Activated B cell treated with CpG ODN at 0.5 μM for 24 hours (primary cell): ENCODE results near the gene FHAD1. TPM values are rescaled to one million over a fixed set of nuclear protein-coding genes. Genes with fewer than 3 reads are reported as not detected.

ENCODE experiments used
- ATAC-seq: fragments of 200-7000 bp; cut with Tn5 transposase; one replicate; pipeline ENCODE4 v1.10.0; 2021; ENCODE audit warnings: low read depth, mild to moderate bottlenecking, moderate library complexity
- CTCF ChIA-PET: fragments of 350-600 bp; sonication (Branson Sonifier 250); formaldehyde crosslinking; loops from one replicate; lab custom pipeline; 2021; ENCODE audit warnings: antibody characterized with exemption; lab: Charles Lee
- POLR2A ChIA-PET: fragments of 350-600 bp; sonication (Branson Sonifier 250); formaldehyde crosslinking; loops from one replicate; lab custom pipeline; 2021; ENCODE audit warnings: antibody characterized with exemption; lab: Charles Lee
- DNase-seq: peaks from one replicate; pipeline ENCODE4 v3.0.0; 2022
- H3K27ac Mint-ChIP-seq: one replicate; pipeline ENCODE4 v1.8.0; 2020; ENCODE audit warnings: mixed read lengths
- H3K27me3 Mint-ChIP-seq: one replicate; pipeline ENCODE4 v1.8.0; 2021; ENCODE audit warnings: mixed read lengths
- H3K36me3 Mint-ChIP-seq: one replicate; pipeline ENCODE4 v1.8.0; 2021; ENCODE audit warnings: low read depth, mixed read lengths
- H3K4me1 Mint-ChIP-seq: one replicate; pipeline ENCODE4 v1.8.0; 2021; ENCODE audit warnings: mixed read lengths
- H3K4me3 Mint-ChIP-seq: one replicate; pipeline ENCODE4 v1.8.0; 2020; ENCODE audit warnings: mild to moderate bottlenecking, mixed read lengths
- H3K9me3 Mint-ChIP-seq: one replicate; pipeline ENCODE4 v1.8.0; 2020; ENCODE audit warnings: mixed read lengths
- intact Hi-C: fragments of 100-400 bp; cut with micrococcal nuclease; formaldehyde crosslinking; loops from one replicate; pipeline ENCODE4 v1.15.1; 2024
- total RNA-seq: library from RNA; stranded (reverse); gene quantifications from 2 replicates; pipeline ENCODE4 v1.2.3, GENCODE V29; 2022
- TF ChIP-seq, protein P1 (sequence below): fragments of 200-600 bp; IDR thresholded peaks from one replicate; pipeline ENCODE4 v1.8.0; 2022; ENCODE audit warnings: antibody characterized with exemption, mild to moderate bottlenecking

The FHAD1 gene
- total RNA-seq, 1 donor from 2014 or later = not detected

DNA sequence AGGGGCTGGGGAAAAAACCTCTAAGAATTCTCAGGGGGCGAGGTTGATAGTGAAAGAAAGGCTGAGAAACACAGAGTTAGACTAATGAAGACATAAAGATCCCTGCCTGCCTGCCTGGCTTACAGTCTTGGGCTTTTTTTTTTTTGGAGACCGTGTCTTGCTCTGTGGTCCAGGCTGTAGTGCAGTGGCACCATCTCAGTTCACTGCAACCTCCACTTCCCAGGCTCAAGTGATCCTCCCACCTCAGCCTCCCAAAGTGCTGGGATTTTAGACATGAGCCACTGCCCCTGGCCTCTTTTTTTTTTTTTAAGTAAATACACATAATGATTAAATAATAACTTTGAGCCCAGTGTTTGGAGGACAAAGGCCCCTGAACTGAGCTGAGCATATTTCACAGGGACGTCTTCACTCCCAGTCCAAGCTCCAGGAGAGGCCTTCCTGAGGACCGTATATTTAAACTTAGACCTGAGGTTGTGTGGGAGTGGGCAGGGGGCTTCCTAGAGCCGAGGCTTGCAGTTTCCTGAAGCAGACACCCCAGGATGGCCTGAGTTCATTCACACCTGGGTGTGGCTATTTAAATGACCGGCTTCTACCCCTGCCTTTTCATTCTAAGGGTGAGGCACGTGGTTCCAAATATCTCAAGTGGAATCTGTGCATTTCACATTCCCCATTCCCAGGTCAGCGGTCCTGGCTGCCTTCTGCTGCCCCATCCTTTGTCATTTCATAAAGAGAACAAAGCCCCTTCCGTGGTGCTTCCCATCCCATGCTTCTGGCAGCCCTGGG lies 146.6 kb downstream of the FHAD1 start:
- no peak for ATAC-seq
- DNase-seq = no peak
- Mint-ChIP-seq H3K27ac (no peak overlapping the region), H3K4me3 (no peak overlapping the region), H3K27me3 (peaks cover 9% of the 10 kb centered on the region), H3K36me3 (no peaks in the 10 kb centered on the region), H3K9me3 (no peaks in the 10 kb centered on the region), H3K4me1 (no peaks in the 10 kb centered on the region)
- CTCF ChIA-PET = no interaction called here
- TF ChIP-seq, protein P1, sequence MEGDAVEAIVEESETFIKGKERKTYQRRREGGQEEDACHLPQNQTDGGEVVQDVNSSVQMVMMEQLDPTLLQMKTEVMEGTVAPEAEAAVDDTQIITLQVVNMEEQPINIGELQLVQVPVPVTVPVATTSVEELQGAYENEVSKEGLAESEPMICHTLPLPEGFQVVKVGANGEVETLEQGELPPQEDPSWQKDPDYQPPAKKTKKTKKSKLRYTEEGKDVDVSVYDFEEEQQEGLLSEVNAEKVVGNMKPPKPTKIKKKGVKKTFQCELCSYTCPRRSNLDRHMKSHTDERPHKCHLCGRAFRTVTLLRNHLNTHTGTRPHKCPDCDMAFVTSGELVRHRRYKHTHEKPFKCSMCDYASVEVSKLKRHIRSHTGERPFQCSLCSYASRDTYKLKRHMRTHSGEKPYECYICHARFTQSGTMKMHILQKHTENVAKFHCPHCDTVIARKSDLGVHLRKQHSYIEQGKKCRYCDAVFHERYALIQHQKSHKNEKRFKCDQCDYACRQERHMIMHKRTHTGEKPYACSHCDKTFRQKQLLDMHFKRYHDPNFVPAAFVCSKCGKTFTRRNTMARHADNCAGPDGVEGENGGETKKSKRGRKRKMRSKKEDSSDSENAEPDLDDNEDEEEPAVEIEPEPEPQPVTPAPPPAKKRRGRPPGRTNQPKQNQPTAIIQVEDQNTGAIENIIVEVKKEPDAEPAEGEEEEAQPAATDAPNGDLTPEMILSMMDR = no peak
- POLR2A ChIA-PET = interaction anchor here (0.7 kb wide), 1 partner anchor 242 kb away, joined by 14 read pairs; no protein-coding TSS in a partner anchor
- intact Hi-C loops = no loop called here

DNA sequence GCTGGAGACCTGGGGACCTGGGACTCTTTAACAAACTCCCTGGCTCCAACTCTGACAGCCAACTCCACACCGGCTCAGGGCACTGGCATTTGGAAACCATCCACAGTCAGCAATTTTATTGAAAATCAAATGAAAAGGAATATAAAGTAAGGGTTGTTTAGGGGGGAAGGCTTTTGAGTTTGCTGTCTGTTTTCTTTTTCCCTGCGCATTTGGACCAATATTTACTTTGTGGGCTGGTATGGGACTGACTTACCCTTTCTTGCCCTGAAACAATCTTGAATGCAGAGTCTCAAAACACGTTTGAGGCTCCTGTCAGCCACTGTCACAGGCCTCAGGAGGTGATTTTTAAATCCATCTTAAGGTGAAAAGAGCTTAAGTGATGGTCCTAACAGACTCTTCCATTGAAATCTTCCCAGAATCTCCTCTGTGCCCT lies 147.3 kb downstream of the FHAD1 start:
- Mint-ChIP-seq H3K36me3 (no peaks in the 10 kb centered on the region), H3K4me1 (no peaks in the 10 kb centered on the region), H3K9me3 (no peaks in the 10 kb centered on the region), H3K27me3 (peaks cover 9% of the 10 kb centered on the region), H3K4me3 (no peak overlapping the region), H3K27ac (no peak overlapping the region)
- ChIA-PET POLR2A (no interaction called here), CTCF (no interaction called here)
- DNase-seq (no peak), ATAC-seq (no peak)
- TF ChIP-seq, protein P1 = no peak
- intact Hi-C loops = no loop called here

DNA sequence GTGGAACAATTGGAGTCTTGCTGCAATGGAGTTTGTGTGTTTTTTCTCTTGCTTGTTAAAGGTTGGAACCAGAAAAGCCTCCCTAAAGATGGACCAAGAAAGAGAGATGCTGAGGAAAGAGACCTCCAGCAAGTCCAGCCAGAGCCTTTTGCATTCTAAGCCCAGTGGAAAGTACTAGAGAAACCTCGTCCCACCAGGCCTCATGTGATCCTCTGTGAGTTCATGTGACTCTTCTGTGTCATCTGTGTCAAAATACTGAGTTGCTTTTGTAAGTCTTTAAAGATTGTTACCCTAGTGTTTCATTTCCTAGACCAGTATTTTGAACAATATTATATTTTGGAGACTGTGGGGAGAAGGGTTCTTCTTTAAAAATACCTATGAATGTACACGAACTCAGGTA lies 150.2 kb downstream of the FHAD1 start:
- H3K4me3 Mint-ChIP-seq = no peak overlapping the region
- H3K4me1 Mint-ChIP-seq = no peaks in the 10 kb centered on the region
- CTCF ChIA-PET = no interaction called here
- H3K27ac Mint-ChIP-seq = no peak overlapping the region
- DNase-seq (no peak), ATAC-seq (no peak)
- no peaks in the 10 kb centered on the region for H3K9me3 Mint-ChIP-seq
- POLR2A ChIA-PET = no interaction called here
- TF ChIP-seq, protein P1 = no peak
- H3K36me3 Mint-ChIP-seq = no peaks in the 10 kb centered on the region
- peaks cover 5% of the 10 kb centered on the region for H3K27me3 Mint-ChIP-seq
- intact Hi-C loops = no loop called here

DNA sequence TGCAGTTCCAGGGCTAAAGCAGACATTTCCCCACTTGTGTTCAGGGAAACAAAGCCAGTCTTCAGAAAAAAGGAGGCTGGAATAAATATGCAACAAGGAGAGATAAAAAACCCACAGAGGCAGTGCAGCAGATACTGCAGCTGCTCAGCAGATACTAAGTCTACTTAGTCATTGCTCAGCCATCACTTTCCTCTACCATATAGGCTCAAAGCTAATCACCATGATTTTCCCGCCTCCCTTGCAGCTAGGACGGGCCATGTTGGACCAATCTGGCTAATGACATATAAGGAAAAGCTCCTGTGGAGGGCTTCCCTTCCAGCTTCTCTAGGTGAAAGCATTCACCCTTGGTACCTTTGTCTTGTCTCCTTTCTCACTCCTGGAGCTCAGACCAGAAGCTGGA lies 152.7 kb downstream of the FHAD1 start:
- no peak overlapping the region for H3K4me3 Mint-ChIP-seq
- ChIA-PET CTCF (interaction anchor here (1.1 kb wide), 1 partner anchor 76 kb away, joined by 4 read pairs; no protein-coding TSS in a partner anchor), POLR2A (interaction anchor here (1.5 kb wide), 1 partner anchor 11 kb away, joined by 5 read pairs; no protein-coding TSS in a partner anchor)
- no peak for ATAC-seq
- no peak for DNase-seq
- intact Hi-C loops = no loop called here
- peaks cover 1% of the 10 kb centered on the region for H3K27me3 Mint-ChIP-seq
- TF ChIP-seq, protein P1 = no peak
- H3K4me1 Mint-ChIP-seq = no peaks in the 10 kb centered on the region
- no peak overlapping the region for H3K27ac Mint-ChIP-seq
- no peaks in the 10 kb centered on the region for H3K36me3 Mint-ChIP-seq
- H3K9me3 Mint-ChIP-seq = no peaks in the 10 kb centered on the region

DNA sequence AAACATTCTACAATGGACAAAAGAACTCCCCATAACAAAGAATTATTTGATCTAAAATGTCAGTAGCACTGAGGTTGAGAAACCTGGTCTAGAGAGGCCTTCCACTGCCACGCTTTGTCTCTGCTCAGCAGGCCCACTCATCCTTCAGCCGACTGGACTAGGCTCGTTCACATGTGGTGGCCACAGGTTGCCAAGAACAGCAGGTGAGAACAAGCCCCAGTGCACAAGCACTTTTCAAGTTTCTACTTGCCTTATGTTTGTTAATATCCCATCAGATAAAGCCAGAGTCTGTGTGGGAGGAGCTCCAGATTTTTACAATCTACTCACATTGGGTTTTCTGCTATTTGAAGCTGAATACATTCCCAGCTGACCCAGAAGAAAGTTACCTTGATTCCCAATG lies 153.6 kb downstream of the FHAD1 start:
- Mint-ChIP-seq H3K27me3 (no peaks in the 10 kb centered on the region), H3K9me3 (no peaks in the 10 kb centered on the region), H3K4me3 (no peak overlapping the region), H3K36me3 (no peaks in the 10 kb centered on the region), H3K27ac (no peak overlapping the region), H3K4me1 (no peaks in the 10 kb centered on the region)
- ATAC-seq (no peak), DNase-seq (no peak)
- CTCF ChIA-PET = interaction anchor here (1.0 kb wide), 1 partner anchor 29 kb away, joined by 3 read pairs; no protein-coding TSS in a partner anchor
- TF ChIP-seq, protein P1 = no peak
- intact Hi-C loops = no loop called here
- POLR2A ChIA-PET = interaction anchor here (1.5 kb wide), 1 partner anchor 10 kb away, joined by 5 read pairs; no protein-coding TSS in a partner anchor
